SK-N-SH (cell line): ENCODE results near the gene IKZF2.

Experiments used
- FOXJ3 ChIP-seq: sonication (generic); formaldehyde crosslinking; IDR thresholded peaks from 2 replicates; pipeline ENCODE4 v1.5.1; 2020; ENCODE audit warnings: mild to moderate bottlenecking, missing genetic modification reagents
- GABPA ChIP-seq: IDR thresholded peaks from 2 replicates; pipeline ENCODE4 v1.4.0; 2012; ENCODE audit warnings: low read depth, mild to moderate bottlenecking
- GATA2 ChIP-seq: sonication (generic); formaldehyde crosslinking; IDR thresholded peaks from 2 replicates; pipeline ENCODE4 v1.5.0; 2020; ENCODE audit warnings: mild to moderate bottlenecking, missing genetic modification reagents
- MEF2A ChIP-seq: IDR thresholded peaks from 2 replicates; pipeline ENCODE4 v1.4.0; 2012; ENCODE audit warnings: low read depth, borderline replicate concordance
- RCOR1 ChIP-seq: fragments of 150-350 bp; IDR thresholded peaks from 2 replicates; pipeline ENCODE4 v1.6.1; 2017; ENCODE audit warnings: antibody characterized with exemption, low read length
- REST ChIP-seq: IDR thresholded peaks from 2 replicates; pipeline ENCODE4 v1.6.1; 2012; ENCODE audit warnings: mild to moderate bottlenecking, low read depth, low read length, moderate library complexity
- SIN3A ChIP-seq: IDR thresholded peaks from 2 replicates; pipeline ENCODE4 v1.6.1; 2012; ENCODE audit warnings: low read depth, mild to moderate bottlenecking, low read length, moderate library complexity, borderline replicate concordance
- SMC3 ChIP-seq: IDR thresholded peaks from 2 replicates; pipeline ENCODE4 v1.6.1; 2012; ENCODE audit warnings: low read depth, low read length, improper control_type of control experiment
- TAF1 ChIP-seq: IDR thresholded peaks from 2 replicates; pipeline ENCODE4 v1.6.1; 2012; ENCODE audit warnings: low read depth, mild to moderate bottlenecking, low read length, moderate library complexity, borderline replicate concordance
- TF ChIP-seq, protein P1 (sequence below): fragments of 200-600 bp; sonication (generic); IDR thresholded peaks from 2 replicates; pipeline ENCODE4 v1.6.1; 2017; ENCODE audit warnings: antibody characterized with exemption, mild to moderate bottlenecking, moderate library complexity
- TF ChIP-seq, protein P2 (sequence below): fragments of 150-350 bp; IDR thresholded peaks from 2 replicates; pipeline ENCODE4 v1.6.1; 2016; ENCODE audit warnings: mild to moderate bottlenecking, low read depth, low read length

DNA sequence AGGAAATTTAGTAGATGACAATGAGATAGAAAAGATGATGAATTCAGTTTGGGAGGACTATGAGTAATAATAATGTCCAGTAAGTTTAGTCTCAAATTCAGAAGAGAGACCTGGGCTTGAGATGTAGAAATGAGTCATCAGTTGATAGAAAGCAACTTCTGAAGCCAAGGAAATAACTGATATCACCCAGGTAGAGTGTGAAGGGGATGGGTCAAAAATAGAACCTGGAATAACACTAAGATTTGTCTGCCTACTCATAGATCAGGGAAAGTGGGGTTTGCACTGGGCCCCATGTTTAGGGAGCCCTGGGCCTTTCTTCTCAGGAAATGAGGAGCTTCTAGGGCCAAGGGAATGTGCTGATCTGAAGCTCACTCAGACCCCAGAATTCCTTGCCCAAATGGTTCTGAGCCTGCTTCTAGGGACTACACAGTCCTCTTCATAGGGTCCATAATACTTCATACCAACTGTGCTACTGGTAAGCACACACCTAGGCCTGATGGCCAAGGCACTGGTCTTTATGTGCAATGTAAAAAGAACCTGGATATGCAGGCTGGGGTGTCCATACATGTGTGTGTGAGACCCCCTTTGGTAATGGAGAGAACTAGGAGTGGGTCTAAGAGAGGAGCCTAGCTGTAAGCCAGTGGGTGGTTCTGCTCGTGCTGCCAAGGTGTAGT lies 141.2 kb downstream of the IKZF2 start:
- TF ChIP-seq, protein P1, sequence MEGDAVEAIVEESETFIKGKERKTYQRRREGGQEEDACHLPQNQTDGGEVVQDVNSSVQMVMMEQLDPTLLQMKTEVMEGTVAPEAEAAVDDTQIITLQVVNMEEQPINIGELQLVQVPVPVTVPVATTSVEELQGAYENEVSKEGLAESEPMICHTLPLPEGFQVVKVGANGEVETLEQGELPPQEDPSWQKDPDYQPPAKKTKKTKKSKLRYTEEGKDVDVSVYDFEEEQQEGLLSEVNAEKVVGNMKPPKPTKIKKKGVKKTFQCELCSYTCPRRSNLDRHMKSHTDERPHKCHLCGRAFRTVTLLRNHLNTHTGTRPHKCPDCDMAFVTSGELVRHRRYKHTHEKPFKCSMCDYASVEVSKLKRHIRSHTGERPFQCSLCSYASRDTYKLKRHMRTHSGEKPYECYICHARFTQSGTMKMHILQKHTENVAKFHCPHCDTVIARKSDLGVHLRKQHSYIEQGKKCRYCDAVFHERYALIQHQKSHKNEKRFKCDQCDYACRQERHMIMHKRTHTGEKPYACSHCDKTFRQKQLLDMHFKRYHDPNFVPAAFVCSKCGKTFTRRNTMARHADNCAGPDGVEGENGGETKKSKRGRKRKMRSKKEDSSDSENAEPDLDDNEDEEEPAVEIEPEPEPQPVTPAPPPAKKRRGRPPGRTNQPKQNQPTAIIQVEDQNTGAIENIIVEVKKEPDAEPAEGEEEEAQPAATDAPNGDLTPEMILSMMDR: no peak
- no peak for TF ChIP-seq RCOR1
- TF ChIP-seq SMC3: no peak
- no peak for TF ChIP-seq TAF1
- no peak for TF ChIP-seq FOXJ3 (CRISPR knock-in tag)
- no peak for TF ChIP-seq MEF2A
- TF ChIP-seq, protein P2, sequence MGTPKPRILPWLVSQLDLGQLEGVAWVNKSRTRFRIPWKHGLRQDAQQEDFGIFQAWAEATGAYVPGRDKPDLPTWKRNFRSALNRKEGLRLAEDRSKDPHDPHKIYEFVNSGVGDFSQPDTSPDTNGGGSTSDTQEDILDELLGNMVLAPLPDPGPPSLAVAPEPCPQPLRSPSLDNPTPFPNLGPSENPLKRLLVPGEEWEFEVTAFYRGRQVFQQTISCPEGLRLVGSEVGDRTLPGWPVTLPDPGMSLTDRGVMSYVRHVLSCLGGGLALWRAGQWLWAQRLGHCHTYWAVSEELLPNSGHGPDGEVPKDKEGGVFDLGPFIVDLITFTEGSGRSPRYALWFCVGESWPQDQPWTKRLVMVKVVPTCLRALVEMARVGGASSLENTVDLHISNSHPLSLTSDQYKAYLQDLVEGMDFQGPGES: no peak
- no peak for TF ChIP-seq SIN3A
- TF ChIP-seq REST: no peak
- no peak for TF ChIP-seq GABPA
- no peak for TF ChIP-seq GATA2 (CRISPR knock-in tag)
